Breast epithelium (tissue), 4 donors: ENCODE data around the gene MEF2C. TPM values are rescaled to one million over a fixed set of nuclear protein-coding genes. Genes with fewer than 3 reads are reported as not detected.
A peak's percentile ranks its signal among the peaks of the same experiment; 100 is the strongest.

Experiments
- DNase-seq, 2 donors: peaks; one replicate each; pipeline ENCODE4 v3.0.0-alpha.2; 2019; ENCODE audit warnings: low spot score in 2 of 2
- H3K27ac ChIP-seq, 2 donors: fragments of 200-600 bp; sonication (generic) in 1 of 2; one replicate each; pipeline ENCODE4 v1.5.1; 2016 to 2019; ENCODE audit warnings: mild to moderate bottlenecking in 1 of 2
- H3K27me3 ChIP-seq, 2 donors: fragments of 200-600 bp; sonication (generic) in 1 of 2; one replicate each; pipeline versions ENCODE4 v1.5.1 to v1.6.0; 2017 to 2019; ENCODE audit warnings: control low read depth in 1 of 2, mild to moderate bottlenecking in 1 of 2
- H3K36me3 ChIP-seq: fragments of 200-600 bp; one replicate; pipeline ENCODE4 v1.5.1; 2019
- H3K4me1 ChIP-seq, 2 donors: fragments of 200-600 bp; sonication (generic); one replicate each; pipeline ENCODE4 v1.5.1; 2016 to 2019; ENCODE audit warnings: control low read depth in 1 of 2
- H3K4me3 ChIP-seq, 3 donors: fragments of 200-600 bp; sonication (generic); 1 replicate in 2 of 3; 2 replicates in 1 of 3; pipeline ENCODE4 v1.5.1; 2016 to 2019; ENCODE audit warnings: mild to moderate bottlenecking in 3 of 3, moderate library complexity in 2 of 3
- H3K9me3 ChIP-seq, 2 donors: fragments of 200-600 bp; sonication (generic) in 1 of 2; one replicate each; pipeline ENCODE4 v1.5.1; 2016 to 2019; ENCODE audit warnings: control low read depth in 1 of 2
- CTCF ChIP-seq, 3 donors: fragments of 450-650 bp; IDR thresholded peaks; one replicate each; pipeline ENCODE4 v1.5.1; 2016 to 2017; ENCODE audit warnings: antibody characterized with exemption in 3 of 3, mild to moderate bottlenecking in 3 of 3, moderate library complexity in 3 of 3
- POLR2A ChIP-seq: fragments of 450-650 bp; IDR thresholded peaks from one replicate; pipeline ENCODE4 v1.6.1; 2016; ENCODE audit warnings: antibody characterized with exemption, mild to moderate bottlenecking, moderate library complexity
- POLR2AphosphoS5 ChIP-seq, 3 donors: sonication (generic); formaldehyde crosslinking; IDR thresholded peaks; one replicate each; pipeline ENCODE4 v1.6.1; 2017; ENCODE audit warnings: antibody characterized with exemption in 3 of 3
- intact Hi-C: fragments of 100-400 bp; cut with DNase I; formaldehyde crosslinking; loops from one replicate; pipeline ENCODE4 v1.15.1; 2023; ENCODE audit warnings: low total_unique reads
- total RNA-seq, 3 donors: library from RNA; depleted of rRNA; stranded (reverse); fragments of >200 nt; gene quantifications; one replicate each; pipeline ENCODE4 v1.1.0, GENCODE V29; 2016

The MEF2C gene
- total RNA-seq, 3 donors from 2014 or later: 27.4 to 41.8 (median 32.1) TPM

GRCh38 chr5:88680253-88681132, 202.5 kb downstream of the MEF2C start:
- TF ChIP-seq POLR2A (no peak), CTCF (IDR thresholded peaks at IDR 0.05) (peak in 2 of 3 donors; percentile 75 to 92), POLR2AphosphoS5 (IDR thresholded peaks at IDR 0.05) (no peak)
- intact Hi-C loops: no loop called here
- Histone ChIP-seq H3K4me1 (peaks cover 0 to 5% of the 10 kb centered on the region in 2 donors), H3K9me3 (no peaks in the 10 kb centered on the region), H3K27ac (no peak overlapping the region), H3K36me3 (no peaks in the 10 kb centered on the region), H3K4me3 (peak overlapping the region; percentile 16 to 60 (median 40)), H3K27me3 (peaks cover 13 to 96% of the 10 kb centered on the region in 2 donors)
- no peak for DNase-seq

DNA sequence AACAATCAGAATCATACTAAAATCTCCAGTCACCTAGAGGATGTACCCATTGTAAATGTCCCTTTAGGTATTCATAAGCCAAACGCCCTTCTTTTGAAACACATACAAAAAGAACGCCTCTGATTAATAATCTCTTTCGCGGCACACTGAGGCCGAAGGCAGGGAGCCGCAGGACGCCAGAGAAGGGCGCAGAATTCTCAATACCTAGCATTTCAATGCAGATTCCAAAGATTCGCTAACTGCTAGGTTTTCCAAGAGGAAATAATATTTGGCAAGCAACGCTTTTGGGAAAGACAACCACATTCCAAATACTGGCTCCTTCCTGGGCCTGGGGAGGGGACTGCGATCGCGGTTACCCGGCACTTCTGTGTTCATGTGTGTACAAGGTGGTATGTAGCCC, 203.3 kb downstream of the MEF2C start:
- intact Hi-C loops: no loop called here
- peaks cover 16 to 96% of the 10 kb centered on the region in 2 donors for H3K27me3 ChIP-seq

GRCh38 chr5:88678770-88679381, 204.1 kb downstream of the MEF2C start:
- intact Hi-C loops: no loop called here
- TF ChIP-seq POLR2A (no peak), POLR2AphosphoS5 (IDR thresholded peaks at IDR 0.05) (no peak), CTCF (IDR thresholded peaks at IDR 0.05) (no peak)
- Histone ChIP-seq H3K4me1 (peaks cover 5 to 13% of the 10 kb centered on the region in 2 donors), H3K36me3 (no peaks in the 10 kb centered on the region), H3K4me3 (no peak overlapping the region), H3K27ac (no peak overlapping the region), H3K9me3 (no peaks in the 10 kb centered on the region), H3K27me3 (peaks cover 16 to 96% of the 10 kb centered on the region in 2 donors)
- no peak for DNase-seq

More for the DNA sequence above, 203.3 kb downstream of the MEF2C start:
- H3K4me3 ChIP-seq: no peak overlapping the region
- no peaks in the 10 kb centered on the region for H3K9me3 ChIP-seq
- H3K27ac ChIP-seq: no peak overlapping the region
- no peak for DNase-seq
- no peaks in the 10 kb centered on the region for H3K36me3 ChIP-seq
- TF ChIP-seq CTCF (IDR thresholded peaks at IDR 0.05) (no peak), POLR2A (no peak), POLR2AphosphoS5 (IDR thresholded peaks at IDR 0.05) (no peak)
- peaks cover 0 to 6% of the 10 kb centered on the region in 2 donors for H3K4me1 ChIP-seq

- intact Hi-C loops: no loop called here
- H3K27me3 ChIP-seq: peaks cover 16 to 96% of the 10 kb centered on the region in 2 donors
- no peaks in the 10 kb centered on the region for H3K9me3 ChIP-seq
- H3K4me1 ChIP-seq: peaks cover 5 to 14% of the 10 kb centered on the region in 2 donors
- no peak overlapping the region for H3K27ac ChIP-seq
- DNase-seq: no peak
- H3K36me3 ChIP-seq: no peaks in the 10 kb centered on the region
- H3K4me3 ChIP-seq: no peak overlapping the region
- TF ChIP-seq POLR2AphosphoS5 (IDR thresholded peaks at IDR 0.05): no peak
- TF ChIP-seq CTCF (IDR thresholded peaks at IDR 0.05): no peak
- no peak for TF ChIP-seq POLR2A
Measured at GRCh38 chr5:88677943-88678769, 204.8 kb downstream of the MEF2C start.
